Hematopoietic multipotent progenitor cell treated with erythropoietin and hydrocortisone succinate and interleukin-3 and kit ligand, for 8 days (in vitro differentiated cells): ENCODE results near the gene CEL.

Experiments
- DNase-seq: peaks from one replicate; pipeline ENCODE4 v3.0.0-alpha.2; 2015

Gene CEL

DNA sequence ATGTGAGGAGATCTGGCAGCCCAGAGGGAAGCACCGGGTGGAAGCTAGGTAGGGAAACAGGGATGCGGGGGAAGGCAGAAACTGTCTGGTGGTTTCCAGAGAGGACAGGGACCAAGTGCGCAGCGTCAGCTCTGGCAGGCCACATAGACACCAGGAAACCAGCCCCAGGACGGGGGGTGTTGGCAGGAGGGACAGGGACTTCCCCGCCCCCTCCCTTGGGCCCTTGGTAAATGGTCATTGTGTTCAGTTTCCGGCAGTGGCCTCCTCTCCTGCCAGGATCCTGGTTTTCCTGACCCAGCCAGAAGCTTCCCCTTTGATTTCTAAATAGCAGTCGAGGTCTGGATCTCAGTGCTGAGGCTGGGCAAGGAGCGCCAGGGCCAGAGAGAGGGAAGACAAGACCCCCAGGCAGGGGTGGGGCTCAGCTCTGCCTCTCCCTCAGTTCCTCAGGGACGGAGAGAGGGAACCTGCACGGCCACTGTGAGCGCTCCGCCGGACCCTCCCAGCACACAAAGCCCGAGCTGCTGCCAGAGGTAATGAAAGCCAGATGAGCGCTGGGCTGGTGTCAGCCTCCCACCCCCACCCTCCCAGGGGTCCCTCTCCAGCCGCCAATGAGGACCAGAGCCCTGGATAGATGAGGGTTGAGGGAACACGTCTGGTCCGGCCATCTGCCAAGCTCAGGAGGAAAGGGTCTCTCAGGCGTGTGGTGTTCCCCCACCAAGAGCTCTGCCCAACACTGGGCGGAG lies 57.5 kb downstream of the CEL start:
- DNase-seq = no peak

GRCh38 chr9:133119846-133120500 lies 58.2 kb downstream of the CEL start:
- no peak for DNase-seq

GRCh38 chr9:133120501-133121197 lies 58.9 kb downstream of the CEL start:
- DNase-seq = no peak
